ENCODE results near the gene ZNF691.

ZNF691 gene

GRCh38 chr1:42873670-42874069 lies 27.3 kb downstream of the ZNF691 start:
- TF ChIP-seq, protein P1, sequence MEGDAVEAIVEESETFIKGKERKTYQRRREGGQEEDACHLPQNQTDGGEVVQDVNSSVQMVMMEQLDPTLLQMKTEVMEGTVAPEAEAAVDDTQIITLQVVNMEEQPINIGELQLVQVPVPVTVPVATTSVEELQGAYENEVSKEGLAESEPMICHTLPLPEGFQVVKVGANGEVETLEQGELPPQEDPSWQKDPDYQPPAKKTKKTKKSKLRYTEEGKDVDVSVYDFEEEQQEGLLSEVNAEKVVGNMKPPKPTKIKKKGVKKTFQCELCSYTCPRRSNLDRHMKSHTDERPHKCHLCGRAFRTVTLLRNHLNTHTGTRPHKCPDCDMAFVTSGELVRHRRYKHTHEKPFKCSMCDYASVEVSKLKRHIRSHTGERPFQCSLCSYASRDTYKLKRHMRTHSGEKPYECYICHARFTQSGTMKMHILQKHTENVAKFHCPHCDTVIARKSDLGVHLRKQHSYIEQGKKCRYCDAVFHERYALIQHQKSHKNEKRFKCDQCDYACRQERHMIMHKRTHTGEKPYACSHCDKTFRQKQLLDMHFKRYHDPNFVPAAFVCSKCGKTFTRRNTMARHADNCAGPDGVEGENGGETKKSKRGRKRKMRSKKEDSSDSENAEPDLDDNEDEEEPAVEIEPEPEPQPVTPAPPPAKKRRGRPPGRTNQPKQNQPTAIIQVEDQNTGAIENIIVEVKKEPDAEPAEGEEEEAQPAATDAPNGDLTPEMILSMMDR (conservative IDR thresholded peaks at IDR 0.05; ENCODE audit: control insufficient read depth, insufficient read depth, low read depth, low read length), result no peak
- H3K4me3 ChIP-seq (ENCODE audit: control insufficient read depth, low read depth, low read length), result no peak overlapping the region
- DNase-seq (ENCODE audit: low read depth), result no peak

GRCh38 chr1:42876009-42876408 lies 29.6 kb downstream of the ZNF691 start:
- no peak overlapping the region for H3K4me3 ChIP-seq (ENCODE audit: control insufficient read depth, low read depth, low read length)
- DNase-seq (ENCODE audit: low read depth), result no peak
- TF ChIP-seq, protein P1 (conservative IDR thresholded peaks at IDR 0.05; ENCODE audit: control insufficient read depth, insufficient read depth, low read depth, low read length), result no peak

- no peak for DNase-seq (ENCODE audit: low read depth)
- no peak overlapping the region for H3K4me3 ChIP-seq (ENCODE audit: control insufficient read depth, low read depth, low read length)
- TF ChIP-seq, protein P1 (conservative IDR thresholded peaks at IDR 0.05; ENCODE audit: control insufficient read depth, insufficient read depth, low read depth, low read length), result no peak
Observed at GRCh38 chr1:42877380-42877779, 31.0 kb downstream of the ZNF691 start.

GRCh38 chr1:42880384-42880783 lies 34.0 kb downstream of the ZNF691 start:
- no peak for DNase-seq (ENCODE audit: low read depth)
- TF ChIP-seq, protein P1 (conservative IDR thresholded peaks at IDR 0.05; ENCODE audit: control insufficient read depth, insufficient read depth, low read depth, low read length), result no peak
- no peak overlapping the region for H3K4me3 ChIP-seq (ENCODE audit: control insufficient read depth, low read depth, low read length)

- no peak overlapping the region for H3K4me3 ChIP-seq (ENCODE audit: control insufficient read depth, low read depth, low read length)
- DNase-seq (ENCODE audit: low read depth), result no peak
- TF ChIP-seq, protein P1 (conservative IDR thresholded peaks at IDR 0.05; ENCODE audit: control insufficient read depth, insufficient read depth, low read depth, low read length), result no peak
Observed at GRCh38 chr1:42886046-42886739, 39.8 kb downstream of the ZNF691 start.

DNA sequence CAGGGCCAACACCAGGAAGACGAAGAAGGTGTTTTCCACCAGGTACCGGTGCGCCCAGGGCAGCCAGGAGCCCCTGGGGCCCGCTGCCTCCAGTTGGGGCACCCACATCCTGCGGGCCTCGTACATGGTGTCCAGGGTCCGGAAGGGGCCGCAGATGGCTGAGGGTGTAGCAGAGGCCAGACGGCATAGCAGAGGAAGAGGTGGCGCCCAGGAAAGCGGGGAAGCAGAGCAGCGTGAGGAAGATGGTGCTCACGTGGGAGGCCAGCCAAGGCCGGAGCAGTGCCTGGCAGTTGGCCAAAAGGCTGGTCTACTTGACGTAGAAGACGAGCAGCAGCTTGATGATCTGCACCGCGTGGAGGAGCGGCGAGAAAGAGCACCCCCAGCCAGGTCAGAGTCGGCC lies 40.4 kb downstream of the ZNF691 start:
- TF ChIP-seq, protein P1 (conservative IDR thresholded peaks at IDR 0.05; ENCODE audit: control insufficient read depth, insufficient read depth, low read depth, low read length), result no peak
- no peak overlapping the region for H3K4me3 ChIP-seq (ENCODE audit: control insufficient read depth, low read depth, low read length)
- no peak for DNase-seq (ENCODE audit: low read depth)
